HG02759 (cell line): ENCODE results near the gene PHLDA3.

Experiments used
- ATAC-seq: cut with Tn5 transposase; IDR thresholded peaks from one replicate; pipeline ENCODE4 v1.9.1; 2021; ENCODE audit warnings: mild to moderate bottlenecking, moderate library complexity; ENCODE audit not compliant: unreplicated experiment

The PHLDA3 gene

DNA sequence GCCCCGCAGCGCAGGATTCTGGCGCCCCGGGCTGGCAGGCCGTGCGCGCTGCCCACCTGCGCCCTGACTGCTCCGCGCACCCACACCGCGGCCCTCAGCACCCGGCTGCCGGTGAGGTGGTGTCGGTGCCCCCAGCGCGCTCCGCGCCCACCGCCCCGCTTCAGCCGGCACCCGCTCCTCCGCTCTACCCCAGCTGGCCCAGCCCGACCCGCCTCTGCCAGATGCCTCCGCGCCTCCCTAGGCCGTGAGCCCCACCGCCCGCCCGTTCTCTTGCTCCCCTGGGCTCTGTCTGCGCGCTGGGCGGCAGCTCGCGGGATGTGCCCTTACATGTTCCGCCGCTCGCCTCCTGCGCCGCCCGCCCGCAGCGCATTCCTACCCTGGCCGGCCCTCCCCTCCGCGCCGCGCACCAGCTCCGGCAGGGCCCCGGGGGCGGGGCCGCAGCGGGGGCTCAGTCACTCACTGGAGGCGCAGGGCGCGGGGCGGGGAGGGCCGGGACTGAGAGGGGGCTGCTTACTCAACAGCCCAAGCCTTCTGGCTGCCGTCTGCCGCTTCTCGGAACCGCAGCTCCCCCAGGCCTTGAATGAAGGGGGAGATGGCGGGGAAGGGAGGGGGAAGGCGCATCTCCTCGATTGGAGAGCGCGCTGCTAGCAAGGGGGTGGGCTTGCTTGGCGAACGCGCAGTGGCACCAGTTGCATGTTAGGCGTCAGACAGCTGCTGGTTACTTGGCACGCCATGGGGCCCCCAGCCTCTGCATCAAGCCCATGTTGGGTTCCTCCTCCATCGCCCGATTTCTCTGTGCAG is at the start of gene PHLDA3:
Gene PHLDA3 (minus strand): TSS at position 345 of the 801 bp plus-strand sequence. CDS start 402 bp downstream, outside the sequence.
- ATAC-seq: peak; percentile 91

DNA sequence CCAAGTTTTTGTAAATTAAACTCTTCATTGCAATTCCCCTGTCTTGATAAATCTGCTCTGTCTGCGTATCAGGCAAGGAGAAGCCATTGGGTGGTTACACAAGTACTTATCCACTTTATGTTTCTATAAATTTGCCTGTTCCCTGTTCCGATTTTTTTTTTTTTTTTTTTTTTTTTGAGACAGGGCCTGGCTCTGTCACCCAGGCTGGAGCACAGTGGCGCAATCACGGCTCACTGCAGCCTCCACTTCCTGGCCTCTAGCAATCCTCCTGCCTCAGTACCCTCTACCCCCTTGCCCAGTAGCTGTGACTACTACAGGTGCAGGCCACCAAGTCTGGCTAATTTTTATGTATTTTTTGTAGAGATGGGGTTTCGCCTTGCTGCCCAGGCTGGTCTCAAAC is 49.1 kb upstream of the PHLDA3 start:
- ATAC-seq: no peak

DNA sequence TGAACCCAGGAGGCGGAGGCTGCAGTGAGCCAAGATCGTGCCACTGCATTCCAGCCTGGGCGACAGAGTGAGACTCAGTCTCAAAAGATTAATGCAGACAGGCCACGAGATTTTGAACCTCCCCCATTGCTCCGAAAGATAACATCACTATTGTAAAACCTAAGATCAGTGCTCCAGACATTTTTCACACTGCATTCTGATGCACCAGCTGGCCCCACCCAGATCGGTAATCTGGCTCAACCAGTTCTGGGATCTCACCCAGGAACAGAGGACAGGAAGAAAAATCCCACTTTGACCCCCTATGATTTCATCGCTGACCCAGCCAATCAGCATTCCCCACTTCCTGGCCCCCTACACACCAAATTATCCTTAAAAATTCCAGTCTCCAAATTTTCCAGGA is 48.6 kb upstream of the PHLDA3 start:
- no peak for ATAC-seq

DNA sequence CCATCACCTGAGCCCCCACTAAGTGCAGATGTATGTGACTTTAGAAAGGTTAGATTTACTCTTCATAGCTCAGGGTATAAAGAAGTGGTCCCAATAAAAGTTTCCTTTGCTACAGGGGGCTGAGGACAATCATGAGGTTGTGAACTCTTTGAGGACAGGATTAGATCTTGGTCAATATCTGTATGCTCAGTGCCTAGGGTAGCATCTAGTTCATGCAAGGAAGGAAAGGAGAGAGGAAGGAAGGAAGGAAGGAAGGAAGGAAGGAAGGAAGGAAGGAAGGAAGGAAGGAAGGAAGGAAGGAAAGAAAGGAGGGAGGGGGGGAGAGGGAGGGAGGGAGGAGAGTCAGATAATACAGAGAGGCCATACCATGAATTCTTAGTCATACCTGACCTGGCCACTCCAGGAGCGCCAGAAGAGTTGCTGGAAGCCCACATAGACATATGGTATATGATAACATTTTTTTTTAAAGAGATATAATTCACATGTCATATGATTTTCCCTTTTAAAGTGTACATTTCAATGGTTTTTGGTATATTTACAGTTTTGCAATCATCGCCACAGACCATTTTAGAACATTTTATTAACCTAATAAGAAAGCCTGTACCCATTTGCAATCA is 47.6 kb upstream of the PHLDA3 start:
- ATAC-seq: no peak

DNA sequence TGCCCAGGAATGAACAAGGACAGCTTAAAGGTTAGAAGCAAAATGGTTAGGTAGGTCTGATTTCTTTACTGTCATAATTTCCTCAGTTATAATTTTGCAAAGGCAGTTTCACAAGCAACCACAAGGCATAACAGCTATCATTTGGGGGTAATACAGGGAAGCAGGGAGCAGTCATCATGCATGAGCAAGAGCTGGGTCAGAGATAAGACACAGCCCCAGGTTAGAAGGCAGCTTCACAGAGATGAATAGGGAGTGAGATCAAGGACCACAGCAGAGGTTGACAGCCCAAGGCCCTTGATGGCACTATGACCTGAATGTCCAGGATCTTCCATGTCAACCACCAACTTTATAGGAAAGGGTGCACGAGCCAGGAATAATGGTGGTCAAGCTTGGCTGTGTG is 46.9 kb upstream of the PHLDA3 start:
- no peak for ATAC-seq

DNA sequence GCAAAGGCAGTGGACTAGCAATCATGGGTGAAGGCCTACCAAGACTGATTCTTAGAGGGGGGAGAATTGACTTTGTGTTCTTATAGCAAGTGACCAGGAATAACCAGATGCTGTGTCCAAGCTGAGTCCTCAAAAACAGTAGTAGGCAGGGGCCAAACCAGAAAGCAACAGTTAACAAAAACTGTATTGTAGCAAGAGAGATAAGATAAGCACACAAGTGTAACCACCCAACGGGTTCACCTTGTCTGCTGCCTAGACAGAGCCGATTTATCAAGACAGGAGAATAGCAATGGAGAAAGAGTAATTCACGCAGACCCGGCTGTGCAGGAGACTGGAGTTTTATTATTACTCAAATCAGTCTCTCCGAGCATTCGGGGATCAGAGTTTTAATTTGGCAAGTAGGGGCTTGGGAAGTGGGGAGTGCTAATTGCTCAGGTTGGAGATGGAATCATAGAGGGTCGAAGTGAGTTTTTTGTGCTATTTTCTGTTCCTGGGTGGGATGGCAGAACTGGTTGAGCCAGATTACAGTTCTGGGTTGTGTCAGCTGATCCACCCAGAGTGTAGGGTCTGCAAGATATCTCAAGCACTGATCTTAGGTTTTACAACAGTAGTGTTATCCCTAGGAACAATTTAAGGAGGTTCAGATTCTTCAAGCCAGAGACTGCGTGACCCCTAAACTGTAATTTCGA is 46.2 kb upstream of the PHLDA3 start:
- no peak for ATAC-seq

DNA sequence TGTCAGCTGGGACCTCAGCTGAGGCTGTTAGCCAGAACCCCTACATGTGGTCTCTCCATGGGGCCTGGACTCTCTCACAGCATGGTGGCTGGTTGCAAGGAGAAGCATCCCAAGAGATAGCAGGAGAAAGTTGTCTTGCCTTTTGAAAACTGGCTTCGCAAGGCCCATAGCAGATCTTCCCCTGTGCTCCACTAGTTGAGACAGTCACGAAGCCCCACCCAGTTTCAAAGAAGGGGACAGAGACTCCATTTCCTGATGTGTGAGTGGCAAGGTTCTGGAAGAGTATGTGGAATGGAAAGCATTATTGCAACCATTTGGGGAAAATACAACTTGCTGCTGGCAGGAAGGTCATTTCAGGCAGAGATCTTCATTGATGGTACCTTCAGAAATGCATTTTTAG is 45.5 kb upstream of the PHLDA3 start:
- ATAC-seq: no peak

DNA sequence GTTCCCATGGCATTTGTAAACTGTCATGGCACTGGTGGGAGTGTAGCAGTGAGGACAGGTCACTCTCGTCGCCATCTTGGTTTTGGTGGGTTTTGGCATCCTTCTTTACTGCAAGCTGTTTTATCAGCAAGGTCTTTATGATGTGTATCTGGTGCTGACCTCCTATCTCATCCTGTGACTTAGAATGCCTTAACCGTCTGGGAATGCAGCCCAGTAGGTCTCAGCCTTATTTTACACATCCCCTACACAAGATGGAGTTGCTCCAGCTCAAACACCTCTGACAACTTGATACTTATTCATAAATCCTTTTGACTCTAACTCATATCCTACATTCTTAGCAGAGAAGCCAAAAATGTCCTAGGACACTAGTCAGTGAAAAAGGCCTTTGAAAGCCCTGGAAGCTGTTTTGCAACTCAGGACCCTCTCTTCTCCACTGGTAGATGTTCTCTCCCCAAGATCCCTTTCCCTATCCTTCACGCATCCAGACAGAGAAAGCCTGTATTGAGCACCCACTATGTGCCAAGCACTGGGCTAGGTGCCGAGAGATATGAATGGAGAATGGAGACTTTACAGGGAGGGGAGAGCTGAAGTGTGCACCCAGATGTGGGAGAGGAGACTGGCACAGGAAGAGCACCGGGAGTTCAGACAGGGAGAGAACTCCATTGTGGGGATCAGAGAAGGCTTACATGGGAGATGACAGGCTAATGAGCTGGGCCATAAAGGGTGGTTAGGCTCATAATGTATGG is 44.7 kb upstream of the PHLDA3 start:
- no peak for ATAC-seq

DNA sequence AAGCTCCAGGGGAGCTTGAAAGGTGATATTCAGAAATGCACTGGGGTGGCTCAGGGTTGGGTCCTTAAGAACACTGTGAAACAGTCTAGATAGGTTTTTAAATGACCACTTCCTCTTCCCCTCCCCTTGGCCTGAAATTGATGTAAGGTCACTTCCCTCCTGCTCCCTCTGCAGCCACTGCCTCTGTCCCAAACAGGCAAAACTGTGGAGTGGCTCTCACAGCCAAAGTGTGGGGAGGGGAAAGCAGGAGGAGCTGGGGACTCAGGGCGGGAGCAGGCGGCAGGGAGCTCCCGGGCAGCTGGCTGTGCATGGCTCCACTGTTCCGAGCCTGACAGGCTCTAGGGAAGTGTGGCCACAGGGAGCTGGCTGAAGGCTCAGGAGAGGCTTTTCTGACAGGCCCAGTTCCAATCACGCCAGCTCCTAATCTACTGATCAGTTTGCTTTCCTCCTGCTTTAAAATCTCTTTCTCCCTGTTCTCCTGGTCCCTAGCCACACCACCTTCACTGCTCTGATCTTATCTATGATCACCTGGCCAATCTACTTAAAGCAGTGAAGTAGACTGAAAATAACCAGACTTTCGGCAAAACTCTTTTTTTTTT is 43.1 kb upstream of the PHLDA3 start:
- ATAC-seq: peak; percentile 33

DNA sequence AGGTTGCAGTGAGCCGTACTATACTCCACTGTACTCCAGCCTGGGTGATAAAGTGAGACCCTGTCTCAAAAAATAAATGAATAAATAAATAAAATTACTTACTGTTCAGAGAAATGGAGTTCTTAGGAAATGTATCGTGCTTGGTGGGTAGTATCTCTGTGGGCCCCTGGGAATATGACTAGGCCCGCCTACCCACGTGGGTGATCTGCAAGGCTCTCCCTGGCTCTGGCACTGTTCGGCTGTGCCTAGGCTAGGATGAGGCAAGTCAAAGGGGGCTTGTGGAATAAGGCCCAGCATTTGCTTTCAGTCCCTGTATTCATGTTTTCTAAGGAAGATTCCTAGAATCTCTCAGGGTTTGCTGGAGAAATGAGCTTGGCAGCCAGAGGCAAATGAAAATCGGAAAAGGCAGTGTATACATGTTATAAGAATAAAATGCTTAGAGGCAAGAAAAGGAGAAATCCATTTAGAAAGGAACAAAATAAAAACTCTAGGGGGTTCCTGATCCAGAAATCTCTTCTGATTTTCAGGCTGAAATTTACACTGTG is 42.5 kb upstream of the PHLDA3 start:
- ATAC-seq: no peak

DNA sequence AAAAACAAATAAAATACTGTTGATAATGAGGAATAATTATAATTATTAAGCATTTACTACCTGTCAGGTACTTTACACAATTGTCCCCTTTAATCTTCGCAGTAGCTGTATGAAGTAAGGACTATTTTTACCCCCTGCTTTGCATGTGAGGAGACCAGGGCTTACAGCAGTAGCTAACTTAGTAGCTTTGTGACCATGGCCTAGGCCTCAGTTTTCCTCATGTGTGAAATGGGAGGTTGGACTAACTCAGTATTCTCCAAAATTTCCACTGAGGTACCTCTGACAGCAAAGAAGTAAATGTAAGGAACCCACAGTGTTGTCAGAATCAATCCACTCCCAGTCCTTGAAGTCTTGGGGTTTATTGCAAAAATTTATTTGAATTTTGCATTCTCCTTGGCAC is 41.7 kb upstream of the PHLDA3 start:
- ATAC-seq: no peak

DNA sequence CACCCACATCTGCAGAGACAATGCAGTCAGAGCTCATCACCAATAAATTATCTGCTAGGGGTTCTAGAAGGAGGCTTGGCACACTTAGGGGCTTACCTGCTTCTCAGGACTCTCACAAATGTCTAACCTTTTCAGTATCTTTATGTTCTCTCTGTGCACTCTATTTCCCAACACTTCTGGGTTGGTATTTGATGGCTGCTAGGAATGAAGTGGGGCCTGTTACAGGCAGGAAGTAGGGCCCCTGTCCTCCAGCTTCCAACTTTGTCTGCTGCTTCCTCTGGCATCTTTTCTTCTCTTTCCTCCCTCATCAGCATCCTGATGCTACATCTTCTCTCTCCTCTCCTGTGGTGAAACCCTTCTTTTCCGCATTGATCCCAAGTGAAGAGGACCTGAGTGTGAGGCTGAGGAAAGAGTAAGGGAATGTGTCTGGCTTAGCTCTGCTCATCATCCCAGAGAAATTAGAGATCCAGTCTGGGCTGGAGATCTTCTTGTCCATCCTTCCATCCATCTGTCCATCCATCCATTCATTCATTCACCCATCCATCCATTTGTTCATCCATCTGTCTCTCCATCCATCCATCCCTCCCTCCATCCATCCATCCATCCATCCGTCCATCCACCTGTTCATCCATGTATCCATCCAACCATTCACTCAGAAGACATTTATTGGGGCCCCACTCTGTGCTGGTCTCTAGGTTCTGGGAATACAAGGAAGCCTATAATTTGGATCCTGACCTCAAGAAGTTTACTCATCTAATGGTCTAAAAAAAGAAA is 40.8 kb upstream of the PHLDA3 start:
- no peak for ATAC-seq

DNA sequence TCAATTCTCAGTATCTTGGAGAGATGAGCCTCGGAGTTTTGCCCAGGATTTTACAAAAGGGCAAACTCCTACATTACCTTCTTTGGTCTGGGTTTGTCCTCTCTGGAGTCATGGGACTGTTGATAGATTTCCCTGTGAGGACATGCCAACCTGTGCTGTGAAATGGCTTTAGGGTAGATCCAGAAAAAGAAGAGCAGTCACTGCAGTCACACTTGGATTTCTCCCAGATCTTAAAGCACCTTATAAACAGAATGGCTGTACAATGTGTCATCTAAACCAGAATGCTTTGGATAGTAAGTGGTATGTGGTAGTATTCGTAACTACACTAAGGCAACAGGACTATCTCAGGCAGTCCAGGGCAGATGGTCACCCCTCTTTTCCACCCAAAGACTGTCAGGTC is 39.8 kb upstream of the PHLDA3 start:
- ATAC-seq: no peak

DNA sequence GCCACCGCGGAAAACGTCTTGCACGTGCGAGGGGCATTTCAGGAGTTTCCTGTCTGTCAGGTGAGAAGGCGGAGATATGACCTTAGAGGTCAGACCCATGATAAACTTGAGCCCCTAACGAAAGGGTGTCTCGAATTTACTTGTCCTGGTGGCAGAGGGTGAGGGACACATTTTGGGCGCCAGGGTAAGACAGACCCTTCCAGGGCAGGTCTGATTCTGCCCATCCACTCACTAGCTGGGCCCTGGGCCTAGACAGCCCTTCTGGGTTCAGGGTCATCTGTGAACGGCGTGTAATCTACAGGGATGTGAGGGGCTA is 38.3 kb upstream of the PHLDA3 start:
- no peak for ATAC-seq

DNA sequence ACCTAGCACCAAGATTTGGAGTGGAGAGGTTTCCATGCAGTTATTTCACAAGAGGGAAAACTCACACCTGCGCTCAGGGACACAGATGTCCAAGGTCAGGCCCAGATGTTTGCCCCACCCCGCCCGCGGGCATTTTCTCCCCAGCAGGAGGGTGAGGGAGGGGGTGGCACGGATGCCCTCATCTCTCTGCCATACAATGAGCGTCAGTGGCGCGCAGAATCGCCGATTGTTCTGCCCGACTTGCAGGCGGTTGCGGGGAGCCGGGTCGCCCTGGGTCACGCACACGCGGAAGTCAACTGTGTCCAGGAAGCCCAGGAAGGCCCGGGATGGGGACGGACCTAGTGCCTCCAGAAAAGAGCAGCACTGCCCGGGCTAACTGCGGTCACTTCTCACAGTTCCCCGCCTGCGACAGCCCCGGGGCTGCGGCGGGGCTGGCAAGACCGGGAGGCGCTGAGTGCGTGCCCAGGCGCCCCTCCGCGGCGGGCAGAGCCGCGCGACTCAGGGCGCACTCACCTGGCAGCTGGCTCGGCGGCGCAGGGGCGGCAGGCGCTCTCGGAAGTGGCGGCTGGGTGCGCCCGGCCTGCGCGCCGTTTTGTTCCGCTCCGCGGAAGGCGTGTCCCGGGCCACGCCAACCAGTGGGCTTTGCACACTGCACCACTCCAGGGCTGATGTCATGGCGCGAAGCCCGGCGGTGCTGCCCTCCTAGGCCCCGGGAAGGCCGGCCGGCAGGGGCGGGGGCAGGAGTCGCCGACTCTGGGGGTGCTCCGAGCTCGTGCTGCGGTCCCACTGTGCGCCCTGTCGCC is 37.8 kb upstream of the PHLDA3 start, which contains the start of gene CSRP1:
Gene CSRP1 (minus strand): TSS at position 567 of the 803 bp plus-strand sequence. CDS start 10,820 bp downstream, outside the sequence.
- ATAC-seq: peak; percentile 92

DNA sequence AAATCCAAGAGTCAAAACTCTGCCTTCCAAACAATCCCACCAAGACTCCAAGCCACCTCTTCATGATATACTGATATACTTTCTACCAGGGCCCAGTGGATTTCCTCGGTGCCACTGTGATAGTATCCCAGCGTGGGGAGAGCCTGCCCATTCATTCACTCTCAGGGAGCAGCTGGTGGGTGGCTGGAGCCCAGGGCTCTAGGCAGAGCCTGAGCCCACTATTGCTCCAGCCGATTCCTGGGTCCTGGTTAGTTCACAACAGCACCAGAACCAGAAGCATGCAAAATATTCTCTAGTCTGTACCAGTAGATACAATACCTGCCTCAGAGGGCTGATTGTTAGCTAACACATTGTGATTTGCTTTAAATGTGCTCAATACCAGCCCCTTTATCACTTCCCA is 37.1 kb upstream of the PHLDA3 start:
- ATAC-seq: no peak

DNA sequence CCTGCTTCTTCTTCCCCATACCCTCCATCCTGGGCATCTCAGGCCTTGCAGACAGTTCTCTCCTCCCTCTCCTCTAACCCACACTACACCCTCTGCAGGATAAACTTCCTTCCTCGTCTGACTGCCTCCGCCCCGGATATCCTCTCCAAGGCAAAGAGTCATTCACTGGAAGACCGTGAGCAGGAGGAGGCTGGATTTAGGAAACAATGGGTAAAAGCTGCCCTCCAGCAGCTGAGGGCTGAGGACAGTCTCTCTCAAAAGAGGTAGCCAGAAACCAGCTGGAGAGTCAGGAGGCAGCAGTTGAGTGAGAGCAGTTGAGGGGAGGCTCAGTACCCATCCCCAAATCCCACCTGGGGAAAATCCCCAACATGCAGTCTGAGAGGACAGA is 36.5 kb upstream of the PHLDA3 start:
- no peak for ATAC-seq

DNA sequence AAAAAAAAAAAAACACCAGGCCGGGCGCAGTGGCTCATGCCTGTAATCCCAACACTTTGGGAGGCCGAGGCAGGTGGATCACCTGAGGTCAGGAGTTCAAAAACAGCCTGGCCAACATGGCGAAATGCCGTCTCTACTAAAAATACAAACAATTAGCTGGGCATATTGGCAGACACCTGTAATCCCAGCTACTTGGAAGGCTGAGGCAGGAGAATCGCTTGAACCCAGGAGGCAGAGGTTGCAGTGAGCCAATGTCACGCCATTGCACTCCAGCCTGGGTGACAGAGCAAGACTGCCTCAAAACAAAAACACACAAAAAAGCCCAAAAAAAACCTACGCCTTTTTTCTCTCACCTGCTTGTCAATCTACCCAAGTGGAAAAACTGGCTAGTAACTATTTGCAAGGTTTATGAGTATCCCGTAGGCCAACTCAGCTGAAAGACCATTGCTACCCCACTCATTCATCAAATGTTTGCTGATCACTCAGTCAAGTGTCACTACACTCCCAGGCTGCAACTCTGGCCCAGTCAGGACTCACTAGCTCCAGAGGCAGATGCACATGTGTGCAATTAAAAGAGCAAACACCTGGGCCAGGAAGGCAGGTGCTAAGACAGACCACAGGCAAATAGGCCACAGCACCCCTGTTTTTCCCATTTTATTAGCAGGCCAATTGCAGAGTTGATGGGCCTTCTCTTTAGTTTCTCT is 36.0 kb upstream of the PHLDA3 start:
- ATAC-seq: no peak
